ENCODE results near the gene THRB.
A peak's percentile ranks its signal among the peaks of the same experiment; 100 is the strongest.

Gene THRB

DNA sequence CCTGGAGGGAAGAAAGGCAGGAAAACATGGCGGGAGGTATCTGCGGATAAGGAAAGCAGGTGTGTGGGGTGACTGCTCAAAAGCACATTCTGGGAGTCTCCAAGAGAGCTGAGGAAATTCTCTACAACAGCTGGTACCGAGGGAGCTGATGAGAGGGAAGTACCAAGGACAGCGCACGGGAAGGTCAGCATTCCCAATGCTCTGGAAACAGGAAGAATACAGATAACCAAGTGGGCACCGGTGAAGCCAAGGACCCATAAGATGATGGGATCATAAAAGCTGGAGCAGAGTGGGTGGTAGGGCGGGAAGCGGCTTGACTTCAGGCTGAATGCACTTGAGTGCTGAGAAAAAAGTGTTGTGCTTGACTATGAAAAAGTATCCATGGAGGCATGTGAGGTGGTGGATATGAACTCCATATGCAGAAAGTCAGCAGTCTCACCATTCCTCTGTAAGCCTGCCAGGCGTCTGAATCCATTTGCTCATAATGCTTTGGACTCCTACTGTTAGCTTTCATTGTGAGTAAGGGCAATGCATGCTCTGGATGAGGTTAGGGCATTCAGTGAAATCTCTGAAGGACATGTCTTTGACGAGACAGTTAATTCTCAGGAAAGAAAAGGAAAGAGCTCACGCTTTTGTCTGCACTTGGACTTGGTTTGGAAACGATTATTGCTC, 334.1 kb downstream of the THRB start:
- no peak for DNase-seq

DNA sequence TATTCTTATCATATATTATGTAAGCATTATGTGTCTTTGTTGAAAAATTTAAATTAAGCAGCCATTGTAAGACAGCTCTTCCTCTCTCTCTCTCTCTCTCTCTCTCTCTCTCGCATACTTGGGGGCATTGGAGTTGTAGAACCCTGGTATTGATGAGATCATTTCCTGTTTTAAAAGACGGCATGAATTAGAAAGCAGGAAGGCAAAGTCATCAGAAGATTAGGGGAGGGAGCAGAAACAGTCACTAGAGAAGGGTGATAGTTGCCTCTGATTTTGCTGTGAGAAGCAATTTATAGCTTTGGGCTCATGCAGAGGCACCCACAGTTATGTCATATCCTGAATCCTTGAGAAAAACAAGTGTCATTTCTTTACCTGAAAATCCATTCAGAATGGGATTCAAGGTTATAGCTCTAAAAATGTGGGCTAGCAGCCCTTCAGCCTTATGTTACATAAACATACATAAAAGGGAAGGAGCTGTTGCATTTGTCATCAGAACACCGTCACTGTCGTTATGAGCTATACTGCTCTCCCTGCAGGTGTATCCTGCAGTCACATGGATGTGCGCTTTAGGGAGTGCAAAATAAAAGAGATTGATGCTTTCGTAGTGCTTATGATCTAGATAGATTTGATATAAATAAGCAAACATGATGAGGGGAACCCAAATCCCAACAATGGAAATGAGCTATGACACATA, 335.7 kb downstream of the THRB start:
- no peak for DNase-seq

DNA sequence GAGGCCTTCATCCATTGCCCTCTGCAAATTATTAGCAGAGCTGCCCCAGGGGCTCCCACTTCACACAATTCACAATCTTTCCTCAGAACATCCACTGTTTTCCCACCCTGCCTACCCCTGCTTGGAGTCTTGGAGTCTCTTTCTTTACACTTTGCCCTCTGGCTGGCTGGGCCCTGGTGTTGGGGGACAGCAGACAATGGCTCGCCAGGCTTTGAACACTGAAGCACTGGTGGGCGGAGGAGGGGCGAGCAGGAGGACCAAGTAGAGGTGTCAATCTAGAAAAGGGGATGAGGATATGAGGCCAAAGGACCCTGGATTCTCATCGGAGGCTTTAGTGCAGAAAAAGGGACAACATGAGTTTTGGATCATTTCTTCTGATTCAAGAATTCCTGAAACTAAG, 337.5 kb downstream of the THRB start:
- no peak for DNase-seq

DNA sequence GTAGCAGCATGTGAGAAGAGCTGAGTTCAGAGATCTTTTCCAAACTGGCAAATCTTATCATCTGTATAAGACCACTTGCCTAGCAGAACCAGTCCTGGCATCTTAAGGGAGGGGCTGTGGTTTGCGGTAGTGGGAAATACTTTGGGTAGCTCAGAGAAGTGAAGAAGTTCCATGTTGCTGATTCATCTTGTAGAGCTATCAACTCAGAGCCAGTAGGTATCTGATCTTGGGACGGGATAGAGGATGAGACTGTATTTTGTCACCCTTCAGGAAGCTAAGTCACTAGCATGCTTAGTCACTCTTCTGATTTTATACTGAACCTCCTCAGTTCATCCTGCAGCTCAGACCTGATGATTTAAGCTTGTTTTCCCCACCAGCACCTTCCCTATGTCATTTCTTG, 338.2 kb downstream of the THRB start:
- DNase-seq: no peak

DNA sequence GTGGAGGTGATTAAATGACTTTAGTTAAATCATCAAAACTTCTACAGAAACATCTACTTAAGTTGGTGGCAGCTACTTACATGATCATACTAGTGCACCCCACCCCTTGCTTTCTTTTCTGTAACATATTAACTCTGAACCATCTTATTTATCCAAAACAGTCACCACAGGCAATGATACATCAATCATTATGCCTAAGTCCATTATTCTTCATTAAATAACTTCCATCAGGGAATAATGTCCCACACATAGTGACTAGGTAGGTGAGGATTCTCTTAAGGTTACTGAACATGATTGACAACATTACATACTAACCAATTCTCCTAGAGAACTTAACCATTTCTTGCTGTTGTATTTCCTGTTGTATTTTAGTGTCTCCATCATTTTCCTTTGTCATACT, 339.4 kb downstream of the THRB start:
- no peak for DNase-seq

DNA sequence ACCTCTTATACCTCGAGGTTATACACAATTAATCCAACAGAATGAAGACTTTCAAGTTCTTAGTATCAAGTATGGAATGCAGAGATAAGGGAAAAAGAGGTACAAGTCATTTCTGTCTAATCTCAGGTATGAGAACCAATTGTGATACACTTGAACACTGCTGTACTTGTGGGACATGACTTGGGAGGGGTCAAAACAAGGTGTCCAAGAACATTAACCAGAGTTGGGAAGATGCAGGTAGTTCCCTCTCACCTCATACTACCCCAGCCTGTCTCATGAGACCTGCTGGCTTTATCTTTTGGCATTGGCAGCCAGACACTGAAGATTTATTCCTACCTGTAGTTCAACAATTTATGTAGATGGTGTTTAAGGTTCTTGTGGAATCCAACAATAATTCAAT, 339.9 kb downstream of the THRB start:
- no peak for DNase-seq

DNA sequence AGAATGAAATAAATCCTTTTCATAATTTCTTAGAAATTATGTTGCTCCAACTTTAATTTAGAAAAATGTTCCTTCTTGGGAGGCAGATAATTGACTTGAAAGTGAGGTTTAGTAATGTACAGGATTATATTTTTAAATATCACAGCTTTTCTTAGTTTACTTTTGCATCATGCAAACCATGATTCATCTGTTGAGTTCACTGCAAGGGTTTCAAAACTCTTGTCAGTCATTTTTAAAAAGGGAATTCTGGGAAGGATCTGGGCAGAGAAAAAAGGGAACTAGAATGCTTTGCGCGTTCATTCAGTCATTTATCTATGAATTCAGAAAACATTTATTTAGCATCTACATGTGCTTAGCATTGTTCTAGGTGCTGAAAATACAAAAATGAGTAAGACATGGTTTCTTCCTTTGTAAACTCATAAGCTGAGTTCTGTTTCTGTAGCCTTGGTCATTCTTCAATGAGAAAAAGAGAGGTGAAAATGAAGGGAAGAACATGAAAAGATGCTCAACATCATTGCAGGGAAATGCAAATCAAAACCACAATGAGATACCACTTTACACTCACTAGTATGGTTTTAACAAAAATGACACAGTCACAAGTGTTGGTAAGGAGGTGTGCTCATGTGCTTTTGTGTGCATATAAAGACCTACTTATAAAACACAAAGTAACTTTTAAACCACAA, 340.5 kb downstream of the THRB start:
- no peak for DNase-seq

DNA sequence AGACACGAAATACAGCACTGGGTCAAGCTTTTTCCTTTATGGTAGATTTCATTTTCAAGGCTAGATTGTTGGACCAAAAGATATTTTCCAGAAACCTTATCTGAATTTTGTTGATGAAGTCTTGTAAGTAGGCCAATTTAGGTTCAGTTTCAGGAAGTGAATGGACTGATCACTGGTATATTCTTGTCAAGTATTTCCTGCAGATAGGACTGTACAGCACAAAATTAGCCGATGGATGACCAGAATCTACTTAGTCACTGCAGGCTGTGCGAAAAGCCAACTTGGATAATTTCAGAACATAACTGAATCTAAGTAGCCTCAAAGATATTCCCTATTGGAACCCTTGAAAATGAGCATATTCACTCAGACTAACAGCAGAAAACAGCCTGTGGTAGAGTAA, 343.1 kb downstream of the THRB start:
- no peak for DNase-seq

DNA sequence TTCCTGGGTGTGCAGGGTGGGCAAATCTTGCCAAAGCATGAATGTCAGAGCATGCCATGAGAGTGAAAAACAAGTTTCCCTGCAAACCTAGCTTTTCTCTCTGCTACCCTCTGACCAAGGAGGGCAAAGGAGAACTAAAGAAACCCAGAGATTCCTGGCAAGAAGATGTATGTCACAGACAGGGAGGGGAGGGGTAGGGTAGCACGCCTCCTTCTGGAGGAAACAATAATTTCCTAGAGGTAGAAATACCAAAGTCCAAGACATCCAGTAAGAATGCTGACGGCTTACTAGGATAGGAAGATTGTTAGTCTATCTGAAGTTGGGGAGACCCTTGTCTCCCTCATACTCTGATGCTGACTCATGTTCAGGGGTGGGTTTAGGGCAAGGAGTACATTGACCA, 345.6 kb downstream of the THRB start:
- no peak for DNase-seq

DNA sequence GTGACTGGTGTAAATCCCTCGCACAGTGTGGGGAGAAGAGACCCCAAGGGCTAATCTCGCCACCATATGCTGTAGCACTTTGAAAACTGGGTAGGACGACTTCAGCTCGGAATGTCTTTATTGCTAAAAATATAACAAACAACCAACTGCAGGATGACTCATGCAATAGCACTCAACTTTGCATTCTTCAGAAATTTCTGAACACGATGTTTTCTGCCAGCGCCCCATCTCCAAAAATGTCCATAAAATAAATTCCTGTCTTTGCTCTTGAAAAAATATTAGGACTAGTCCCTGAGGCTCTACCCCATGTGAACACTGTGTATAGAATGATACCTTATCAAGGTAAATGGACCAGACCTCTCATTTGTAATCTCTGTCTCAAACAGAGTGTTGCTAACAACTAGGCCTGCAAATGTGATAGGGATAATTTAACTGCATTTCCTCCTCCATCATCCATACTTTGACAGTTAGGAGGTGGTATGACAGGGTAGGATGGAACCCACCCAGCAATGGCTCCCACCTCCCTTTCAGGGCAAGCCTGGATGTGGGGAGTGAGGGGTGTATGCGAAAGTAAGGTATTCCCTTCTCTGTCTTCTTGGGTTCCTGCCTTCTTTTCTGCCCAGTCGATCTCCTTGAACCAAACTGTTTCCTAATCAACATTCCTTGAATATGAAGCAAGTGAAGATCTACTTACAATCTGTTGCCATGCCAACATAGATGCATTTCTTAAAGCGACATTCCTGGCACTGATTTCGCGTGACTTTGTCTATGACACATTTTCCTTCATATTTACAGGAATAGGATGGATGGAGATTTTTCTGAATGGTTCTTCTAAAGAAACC, 348.4 kb downstream of the THRB start:
- DNase-seq: no peak

DNA sequence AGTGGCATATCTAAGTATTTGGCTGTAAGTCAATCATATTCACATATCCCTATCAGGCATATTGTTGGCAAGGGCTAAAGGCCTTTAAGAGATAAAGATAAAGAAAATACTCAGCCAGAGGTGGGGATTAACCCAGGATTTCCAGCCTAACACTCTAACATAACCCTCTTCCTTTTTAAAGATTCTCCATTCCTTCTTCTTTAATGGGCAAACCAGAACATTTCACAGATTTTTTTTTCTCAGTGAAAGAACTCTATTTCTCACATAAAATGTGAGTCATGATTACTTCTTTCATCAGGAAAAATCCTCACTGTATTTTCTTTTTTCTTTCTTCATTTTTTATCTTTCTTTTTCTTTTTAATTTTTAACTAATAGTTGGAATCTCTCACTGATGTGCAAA, 349.2 kb downstream of the THRB start:
- DNase-seq: no peak

DNA sequence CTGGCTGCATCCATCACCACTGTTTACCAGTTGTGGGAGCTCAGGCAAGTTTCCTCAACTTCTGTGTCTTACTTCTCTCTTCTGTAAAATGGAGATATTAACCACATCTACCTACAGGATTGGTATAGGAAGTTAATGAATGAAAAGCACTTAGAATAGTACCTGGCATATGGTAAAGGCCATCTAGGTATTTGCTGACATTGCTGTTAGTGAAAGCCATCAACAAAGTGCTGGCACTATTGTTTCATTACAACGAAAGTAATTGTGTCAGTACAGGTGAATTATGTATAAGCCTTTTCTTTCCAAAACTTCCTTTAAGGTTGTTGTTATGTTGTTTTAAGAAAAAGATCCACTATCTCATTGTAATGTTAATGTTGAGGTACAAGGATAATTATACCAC, 352.5 kb downstream of the THRB start:
- DNase-seq: no peak

DNA sequence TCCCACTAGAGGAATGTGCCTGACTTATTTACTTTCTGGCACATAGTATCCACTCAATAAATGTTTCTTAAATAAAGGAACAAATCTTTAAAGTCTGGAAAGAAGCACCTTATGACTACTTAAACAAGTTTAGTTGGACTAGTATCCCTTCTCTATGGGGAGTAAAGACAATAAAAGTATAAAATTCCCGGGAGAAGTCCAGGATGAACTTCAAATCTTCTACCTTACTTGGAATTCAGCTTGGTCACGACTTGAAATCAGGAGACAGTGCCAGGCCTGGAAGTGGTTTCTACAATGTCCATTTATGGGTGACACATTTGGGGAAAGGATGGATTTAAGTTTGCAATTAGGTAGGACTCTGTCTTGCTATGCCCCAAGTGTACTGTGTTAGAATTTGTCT, 353.1 kb downstream of the THRB start:
- no peak for DNase-seq

DNA sequence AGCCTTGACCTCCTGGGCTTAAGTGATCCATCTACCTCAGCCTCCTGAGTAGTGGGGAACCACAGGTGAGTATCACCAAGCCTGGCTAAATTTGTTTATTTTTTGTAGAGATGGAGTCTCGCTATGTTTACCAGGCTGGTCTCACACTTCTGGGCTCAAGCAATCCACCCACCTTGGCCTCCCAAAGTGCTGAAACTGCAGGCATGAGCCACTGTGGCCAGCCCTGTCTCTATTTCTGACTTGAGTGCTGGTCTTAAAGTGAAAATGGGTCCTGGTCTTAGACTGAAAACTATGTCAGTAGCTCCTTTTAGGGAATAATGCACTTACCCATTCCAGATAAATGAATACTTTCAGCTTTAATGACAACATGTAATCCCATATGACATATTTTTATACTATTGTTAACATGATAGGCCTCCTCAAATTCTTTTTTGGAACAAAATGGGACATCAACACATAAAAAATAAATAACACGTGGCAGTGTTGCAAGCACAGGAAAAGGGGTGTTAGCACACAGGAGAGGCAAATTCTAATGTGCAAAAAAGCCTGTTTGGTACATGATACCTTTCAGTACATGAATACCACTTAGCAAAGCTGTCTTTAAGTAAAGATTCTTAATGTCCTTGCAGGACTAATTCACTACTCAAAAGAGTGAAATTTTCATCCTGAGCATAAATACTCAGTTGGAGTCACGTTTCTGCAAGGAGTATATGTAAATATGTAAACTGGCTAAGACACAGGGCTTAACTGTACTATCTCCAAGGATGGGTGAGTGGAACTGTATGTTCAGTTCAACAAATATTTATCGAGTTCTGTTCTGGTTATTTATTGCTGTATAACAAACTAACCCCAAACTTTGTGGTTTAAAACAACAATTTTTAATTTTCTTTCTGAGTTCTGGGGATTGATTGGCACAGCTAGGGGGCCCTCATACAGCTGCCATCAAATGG, 354.9 kb downstream of the THRB start:
- no peak for DNase-seq

DNA sequence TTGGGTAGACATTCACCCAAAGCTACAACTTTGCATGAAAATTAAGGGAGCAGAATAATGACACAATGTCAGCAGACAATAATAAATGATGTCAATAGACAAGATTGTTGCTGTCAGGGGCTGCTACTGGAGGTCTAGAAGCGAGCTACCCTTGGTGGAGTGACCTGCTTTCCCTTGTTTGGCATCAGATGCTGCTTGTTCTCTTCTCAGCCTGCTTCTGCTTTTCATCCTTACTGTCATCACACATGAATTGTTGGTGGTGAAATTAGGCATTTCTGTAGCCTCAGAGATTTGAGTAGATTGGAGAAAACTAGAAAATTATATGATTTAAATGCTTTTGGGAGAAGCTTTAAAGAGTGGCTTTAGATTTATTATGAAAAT, 355.8 kb downstream of the THRB start:
- no peak for DNase-seq

DNA sequence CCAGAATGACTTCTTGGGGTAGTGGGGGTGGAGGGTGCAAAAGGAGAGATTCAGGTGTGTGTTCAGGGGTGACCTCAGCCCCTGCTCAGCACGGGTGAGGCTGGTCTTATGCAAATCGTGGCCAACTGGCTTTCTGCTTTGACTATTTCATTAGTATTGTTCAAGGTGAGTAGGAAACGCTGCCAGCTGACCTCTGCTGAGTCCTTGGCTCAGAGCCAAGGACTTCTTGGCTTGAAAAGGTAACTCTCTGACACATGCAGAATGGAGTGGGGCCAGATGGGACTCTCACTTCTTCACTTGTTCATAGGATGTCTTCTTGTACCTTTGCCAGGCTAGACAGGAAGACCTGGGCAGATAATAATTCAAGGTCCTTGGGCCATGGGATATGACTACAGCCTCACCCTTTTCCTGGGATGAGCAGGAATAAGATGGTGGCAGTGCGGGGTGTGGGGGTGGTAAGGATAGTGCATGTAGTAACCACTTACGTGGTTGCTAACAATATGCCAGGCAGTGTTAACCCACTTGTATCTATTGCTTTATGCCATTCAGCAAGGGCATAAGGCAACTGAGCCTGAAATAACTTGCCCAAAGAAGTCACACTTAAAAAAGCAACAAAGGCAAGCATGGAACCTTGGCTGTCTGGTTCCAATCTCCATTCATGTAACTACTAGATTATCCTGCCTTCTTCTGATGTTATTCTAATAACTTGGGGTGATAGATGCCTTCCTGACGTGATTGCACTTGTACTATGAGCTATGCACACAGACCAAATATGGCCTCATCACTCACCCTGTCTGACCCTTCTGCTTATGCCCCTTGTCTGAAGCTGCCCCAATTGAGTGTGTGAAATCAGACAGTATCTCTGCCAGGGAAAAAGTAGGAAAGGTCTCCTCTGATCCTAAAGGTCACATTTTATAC, 356.4 kb downstream of the THRB start:
- peak; percentile 45 for DNase-seq

DNA sequence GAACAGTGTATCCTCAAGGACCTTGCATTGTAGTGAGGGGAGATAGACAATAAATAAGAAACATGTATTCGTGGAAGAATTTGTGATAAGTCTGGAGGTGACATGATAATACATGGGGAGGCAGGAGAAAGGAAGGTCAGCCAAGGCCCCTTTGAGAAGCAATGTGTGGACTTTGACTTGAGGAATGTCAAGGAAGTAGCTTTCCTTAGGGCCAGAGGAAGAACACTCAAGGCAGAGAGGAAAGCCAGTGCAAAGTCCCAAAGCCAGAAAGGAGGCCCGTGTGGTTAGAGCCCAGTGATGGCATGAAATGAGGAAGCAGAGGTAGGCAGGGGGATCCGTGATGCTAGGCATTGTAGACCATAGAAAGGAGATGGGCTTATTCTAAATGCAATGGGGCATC, 357.3 kb downstream of the THRB start:
- no peak for DNase-seq

DNA sequence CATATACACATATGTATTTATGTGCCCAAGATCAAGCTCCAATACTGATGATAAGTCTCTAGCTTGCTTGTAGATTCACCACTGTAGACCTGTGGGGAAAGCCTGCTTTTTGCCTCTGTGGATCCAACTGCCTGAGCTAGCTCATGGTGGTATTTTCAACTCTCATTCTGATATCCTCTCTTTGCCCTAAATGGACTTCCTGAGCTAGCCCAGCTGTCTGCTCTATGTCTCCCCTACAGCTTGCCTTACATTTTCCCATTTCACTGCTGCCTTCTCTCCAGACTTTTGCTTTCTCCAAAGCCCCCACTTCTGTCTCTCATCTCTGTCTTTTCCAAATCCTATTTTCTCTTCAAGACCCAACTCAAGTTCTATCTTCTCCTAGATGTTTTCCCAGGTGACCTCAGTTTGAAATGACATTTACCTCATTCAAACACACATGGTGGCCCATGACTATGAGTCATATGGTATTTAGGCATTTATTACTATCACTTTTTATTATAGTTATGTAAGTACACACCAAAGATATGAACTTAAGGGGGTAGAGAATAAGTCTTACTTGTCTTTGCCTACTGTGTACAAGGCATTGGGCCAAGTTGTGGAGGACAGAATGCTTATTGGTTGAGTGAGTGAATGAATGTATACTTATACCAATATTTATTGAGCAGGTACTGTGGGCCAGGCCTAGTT, 357.9 kb downstream of the THRB start:
- no peak for DNase-seq

DNA sequence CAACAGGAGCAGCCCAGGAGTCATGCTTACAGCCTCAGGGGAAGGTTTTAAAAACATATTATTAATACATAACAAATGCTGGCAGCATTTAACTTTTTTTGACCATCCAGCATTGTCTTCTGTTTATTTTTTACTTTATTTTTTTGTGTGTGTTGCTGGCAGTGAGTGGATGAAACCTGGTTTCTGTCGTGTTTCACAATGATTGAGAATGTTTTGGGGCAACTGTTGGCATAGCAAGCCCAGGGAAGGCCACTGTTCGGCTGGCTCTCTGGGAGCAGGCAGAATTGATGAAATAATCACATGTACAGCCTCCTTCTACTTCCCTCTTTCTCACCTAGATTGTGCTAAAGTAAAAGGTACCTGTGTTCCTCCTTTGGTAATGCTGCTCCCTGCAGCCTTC, 359.4 kb downstream of the THRB start:
- DNase-seq: no peak

DNA sequence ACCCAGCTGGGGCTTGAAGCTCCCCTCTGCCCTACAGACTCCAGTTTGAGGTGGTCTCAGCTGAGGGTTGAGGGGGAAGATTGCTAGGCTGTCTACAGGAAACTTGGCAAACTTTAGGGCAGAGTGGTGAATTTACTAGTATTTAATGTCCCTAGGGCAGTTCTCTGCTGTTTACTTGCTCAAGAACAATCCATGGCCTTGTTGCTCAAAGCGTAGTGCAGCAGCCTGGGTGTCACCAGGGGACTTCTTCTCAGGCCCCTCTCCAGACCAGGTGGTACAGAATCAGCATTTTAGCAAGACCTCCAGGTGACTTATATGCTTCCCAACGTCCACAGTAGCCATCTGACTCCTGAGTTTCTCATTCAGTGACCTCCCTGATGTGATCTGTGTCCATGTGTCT, 360.7 kb downstream of the THRB start:
- no peak for DNase-seq

DNA sequence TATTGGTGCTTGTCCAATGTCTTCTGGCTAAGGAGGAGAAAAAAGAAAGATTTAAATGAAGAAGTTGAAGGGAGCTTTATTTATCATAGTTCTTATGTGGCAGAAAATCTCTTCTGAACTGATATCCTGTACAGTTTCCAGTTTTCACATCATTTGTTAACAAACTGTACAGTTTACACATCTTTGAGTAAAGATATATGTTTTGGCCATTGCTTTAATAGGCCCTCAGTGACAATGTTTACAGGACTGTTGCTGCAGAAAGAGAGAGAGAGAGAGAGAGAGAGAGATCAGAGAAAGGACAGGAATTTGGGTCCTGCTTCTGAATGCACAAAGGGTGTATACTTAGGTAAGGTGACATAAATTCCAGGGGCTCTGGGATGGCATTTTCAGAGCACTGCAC, 361.2 kb downstream of the THRB start:
- no peak for DNase-seq
